HG02571 (cell line): Measurements from ENCODE around the gene ESD.

Experiments used
- ATAC-seq: cut with Tn5 transposase; IDR thresholded peaks from one replicate; pipeline ENCODE4 v1.9.1; 2021; ENCODE audit warnings: mild to moderate bottlenecking, moderate library complexity; ENCODE audit not compliant: unreplicated experiment

ESD gene

GRCh38 chr13:46747031-46747820 lies 49.7 kb downstream of the ESD start:
- no peak for ATAC-seq

GRCh38 chr13:46745706-46746105 lies 51.3 kb downstream of the ESD start:
- no peak for ATAC-seq

GRCh38 chr13:46745062-46745461 lies 51.9 kb downstream of the ESD start:
- ATAC-seq, result no peak

GRCh38 chr13:46743191-46743590 lies 53.8 kb downstream of the ESD start:
- ATAC-seq, result no peak

- no peak for ATAC-seq
These were observed 57.4 kb downstream of the ESD start for GRCh38 chr13:46739447-46740098.

GRCh38 chr13:46738766-46739165 lies 58.2 kb downstream of the ESD start:
- ATAC-seq, result no peak

- no peak for ATAC-seq
These were observed 58.9 kb downstream of the ESD start for GRCh38 chr13:46738055-46738454.

- ATAC-seq, result no peak
These were observed 60.2 kb downstream of the ESD start for GRCh38 chr13:46736541-46737310.

GRCh38 chr13:46735425-46735824 lies 61.5 kb downstream of the ESD start:
- no peak for ATAC-seq

- no peak for ATAC-seq
These were observed 65.4 kb downstream of the ESD start for GRCh38 chr13:46731535-46731934.

- ATAC-seq, result no peak
These were observed 68.2 kb downstream of the ESD start for GRCh38 chr13:46728777-46729176.

GRCh38 chr13:46726347-46726746 lies 70.6 kb downstream of the ESD start:
- no peak for ATAC-seq
